HEK293 (cell line): Measurements from ENCODE around the gene THSD7B.
"Not testable (repeated sequence)": the region's sequence is repeated elsewhere in the genome, so short reads cannot be mapped to it uniquely, and the experiment has no call there.

Source experiments
- CTCF ChIA-PET: fragments of 350-600 bp; formaldehyde crosslinking; extraction: SDS; loops from one replicate; lab custom pipeline; 2021; ENCODE audit warnings: antibody characterized with exemption; lab: Yijun Ruan, JAX
- POLR2A ChIA-PET: fragments of 300-600 bp; formaldehyde crosslinking; extraction: SDS; loops from one replicate; lab custom pipeline; 2020; ENCODE audit warnings: antibody characterized with exemption, inconsistent platforms; lab: Yijun Ruan, JAX
- H3K27ac ChIP-seq: fragments of 200-500 bp; sonication (Bioruptor generic); 2 replicates; pipeline ENCODE4 v1.5.1; 2014; ENCODE audit warnings: low read depth, low read length, control low read depth, inconsistent platforms; ENCODE audit errors: extremely low read depth
- H3K36me3 ChIP-seq, 2 experiments: fragments of 200-500 bp in 1 of 2; sonication (Bioruptor generic) in 1 of 2; 1 replicate in 1 of 2; 2 replicates in 1 of 2; pipeline ENCODE4 v1.5.1; 2014 to 2017; ENCODE audit warnings: inconsistent platforms in 2 of 2, low read length in 2 of 2; ENCODE audit not compliant: control insufficient read depth in 2 of 2, insufficient read depth in 1 of 2
- H3K4me1 ChIP-seq: fragments of 200-500 bp; sonication (Bioruptor generic); 2 replicates; pipeline ENCODE4 v1.5.1; 2014; ENCODE audit warnings: mild to moderate bottlenecking, low read length, inconsistent platforms; ENCODE audit not compliant: control insufficient read depth, insufficient read depth
- H3K4me3 ChIP-seq: 2 replicates; pipeline ENCODE4 v1.5.1; 2011; ENCODE audit warnings: low read depth, mild to moderate bottlenecking, control low read depth, low read length, moderate library complexity
- H3K9me3 ChIP-seq: fragments of 200-500 bp; sonication (Bioruptor generic); 2 replicates; pipeline ENCODE4 v1.5.1; 2014; ENCODE audit warnings: low read depth, low read length, inconsistent platforms; ENCODE audit not compliant: control insufficient read depth, insufficient read depth
- EGR2 ChIP-seq: fragments of 450-650 bp; formaldehyde crosslinking; IDR thresholded peaks from 2 replicates; pipeline ENCODE4 v1.5.1; 2016; ENCODE audit warnings: low read depth, missing biosample characterization, missing genetic modification characterization
- ELK4 ChIP-seq: IDR thresholded peaks from 2 replicates; pipeline ENCODE4 v1.6.1; 2011; ENCODE audit warnings: mild to moderate bottlenecking, low read depth, low read length, borderline replicate concordance
- HOXA7 ChIP-seq: sonication (generic); formaldehyde crosslinking; IDR thresholded peaks from 2 replicates; pipeline ENCODE4 v1.8.1; 2022; ENCODE audit warnings: missing genetic modification reagents, borderline replicate concordance
- MEIS1 ChIP-seq: sonication (generic); formaldehyde crosslinking; IDR thresholded peaks from 2 replicates; pipeline ENCODE4 v1.8.1; 2022; ENCODE audit warnings: missing genetic modification reagents, mild to moderate bottlenecking, borderline replicate concordance
- PATZ1 ChIP-seq: fragments of 450-650 bp; formaldehyde crosslinking; IDR thresholded peaks from 2 replicates; pipeline ENCODE4 v1.5.1; 2016; ENCODE audit warnings: missing biosample characterization, missing genetic modification characterization
- PRDM10 ChIP-seq: fragments of 450-650 bp; formaldehyde crosslinking; IDR thresholded peaks from 2 replicates; pipeline ENCODE4 v1.5.1; 2016; ENCODE audit warnings: missing biosample characterization, missing genetic modification characterization
- RBAK ChIP-seq: fragments of 450-650 bp; formaldehyde crosslinking; IDR thresholded peaks from 2 replicates; pipeline ENCODE4 v1.5.1; 2016; ENCODE audit warnings: missing biosample characterization, missing genetic modification characterization
- ZBTB20 ChIP-seq: fragments of 450-650 bp; formaldehyde crosslinking; IDR thresholded peaks from 2 replicates; pipeline ENCODE4 v1.5.1; 2016; ENCODE audit warnings: missing biosample characterization, missing genetic modification characterization
- ZBTB6 ChIP-seq: fragments of 450-650 bp; formaldehyde crosslinking; IDR thresholded peaks from 2 replicates; pipeline ENCODE4 v1.5.1; 2017; ENCODE audit warnings: missing biosample characterization, missing genetic modification characterization
- ZBTB7A ChIP-seq: fragments of 450-650 bp; formaldehyde crosslinking; IDR thresholded peaks from 2 replicates; pipeline ENCODE4 v1.5.1; 2016; ENCODE audit warnings: low read depth, missing biosample characterization, missing genetic modification characterization
- ZNF362 ChIP-seq: fragments of 450-650 bp; formaldehyde crosslinking; IDR thresholded peaks from 2 replicates; pipeline ENCODE4 v1.5.1; 2016; ENCODE audit warnings: missing biosample characterization, missing genetic modification characterization
- ZNF426 ChIP-seq: fragments of 450-650 bp; formaldehyde crosslinking; IDR thresholded peaks from 2 replicates; pipeline ENCODE4 v1.5.1; 2017; ENCODE audit warnings: missing biosample characterization, missing genetic modification characterization, mild to moderate bottlenecking, inconsistent platforms, moderate library complexity
- ZNF433 ChIP-seq: fragments of 450-650 bp; formaldehyde crosslinking; IDR thresholded peaks from 2 replicates; pipeline ENCODE4 v1.5.1; 2016; ENCODE audit warnings: missing biosample characterization, missing genetic modification characterization, low read depth
- ZNF449 ChIP-seq: fragments of 450-650 bp; formaldehyde crosslinking; IDR thresholded peaks from 2 replicates; pipeline ENCODE4 v1.5.1; 2017; ENCODE audit warnings: missing biosample characterization, mild to moderate bottlenecking, missing genetic modification characterization, moderate library complexity
- ZNF501 ChIP-seq: fragments of 450-650 bp; formaldehyde crosslinking; IDR thresholded peaks from 2 replicates; pipeline ENCODE4 v1.5.1; 2016; ENCODE audit warnings: missing biosample characterization, missing genetic modification characterization
- ZNF521 ChIP-seq: fragments of 450-650 bp; formaldehyde crosslinking; IDR thresholded peaks from 2 replicates; pipeline ENCODE4 v1.5.1; 2017; ENCODE audit warnings: missing biosample characterization, mild to moderate bottlenecking, missing genetic modification characterization
- ZNF629 ChIP-seq: fragments of 450-650 bp; formaldehyde crosslinking; IDR thresholded peaks from 2 replicates; pipeline ENCODE4 v1.5.1; 2017; ENCODE audit warnings: missing biosample characterization, missing genetic modification characterization
- ZNF654 ChIP-seq: fragments of 450-650 bp; formaldehyde crosslinking; IDR thresholded peaks from 2 replicates; pipeline ENCODE4 v1.5.1; 2016; ENCODE audit warnings: low read depth, missing biosample characterization, missing genetic modification characterization
- ZNF747 ChIP-seq: fragments of 450-650 bp; formaldehyde crosslinking; IDR thresholded peaks from 2 replicates; pipeline ENCODE4 v1.5.1; 2016; ENCODE audit warnings: missing biosample characterization, missing genetic modification characterization
- ZNF830 ChIP-seq: fragments of 450-650 bp; IDR thresholded peaks from 2 replicates; pipeline ENCODE4 v1.5.0; 2018; ENCODE audit warnings: missing biosample characterization, missing genetic modification characterization, low read depth, mild to moderate bottlenecking, moderate library complexity
- ZSCAN18 ChIP-seq: fragments of 450-650 bp; formaldehyde crosslinking; IDR thresholded peaks from 2 replicates; pipeline ENCODE4 v1.5.1; 2016; ENCODE audit warnings: missing biosample characterization, missing genetic modification characterization

THSD7B gene

GRCh38 chr2:136980303-136980702, 215.0 kb downstream of the THSD7B start (continued):
- TF ChIP-seq ZSCAN18 (tag by site-specific recombination) (no peak), ZBTB7A (tag by site-specific recombination) (no peak), ZNF521 (tag by site-specific recombination) (no peak), PRDM10 (no peak), ZNF426 (tag by site-specific recombination) (no peak), ZNF433 (tag by site-specific recombination) (no peak), ZNF501 (tag by site-specific recombination) (no peak), ZNF362 (tag by site-specific recombination) (no peak), ZNF747 (tag by site-specific recombination) (no peak)
- TF ChIP-seq, all 188 proteins: peak for 0

GRCh38 chr2:136981689-136982088, 216.3 kb downstream of the THSD7B start:
- H3K4me1 ChIP-seq, POLR2A ChIA-PET, H3K36me3 ChIP-seq, H3K27ac ChIP-seq, H3K9me3 ChIP-seq, CTCF ChIA-PET, H3K4me3 ChIP-seq: not testable (repeated sequence)

- Histone ChIP-seq H3K4me3 (no peak overlapping the region), H3K9me3 (no peaks in the 10 kb centered on the region), H3K4me1 (no peaks in the 10 kb centered on the region), H3K27ac (no peak overlapping the region), H3K36me3 (no peaks in the 10 kb centered on the region)
- POLR2A ChIA-PET, result no interaction called here
- CTCF ChIA-PET, result no interaction called here
- TF ChIP-seq PATZ1, result no peak
- no peak for TF ChIP-seq ZNF629 (tag by site-specific recombination)
- no peak for TF ChIP-seq ZBTB6 (tag by site-specific recombination)
- no peak for TF ChIP-seq ZNF449
- no peak for TF ChIP-seq EGR2 (tag by site-specific recombination)
- TF ChIP-seq MEIS1 (CRISPR knock-in tag), result no peak
- no peak for TF ChIP-seq HOXA7
- TF ChIP-seq ELK4, result no peak
- TF ChIP-seq ZBTB20 (tag by site-specific recombination), result no peak
- TF ChIP-seq ZNF654 (tag by site-specific recombination), result no peak
- no peak for TF ChIP-seq ZNF830 (tag by site-specific recombination)
- TF ChIP-seq ZNF433 (tag by site-specific recombination), result no peak
- TF ChIP-seq RBAK (tag by site-specific recombination), result no peak
Measured at GRCh38 chr2:136985044-136985443, 219.7 kb downstream of the THSD7B start.
